Measurements from ENCODE around the gene OR2W3. TPM values are rescaled to one million over a fixed set of nuclear protein-coding genes. Genes with fewer than 3 reads are reported as not detected.
"Not testable (repeated sequence)": the region's sequence is repeated elsewhere in the genome, so short reads cannot be mapped to it uniquely, and the experiment has no call there.

The OR2W3 gene
- total RNA-seq, 1 experiment from 2014 or later: not detected

DNA sequence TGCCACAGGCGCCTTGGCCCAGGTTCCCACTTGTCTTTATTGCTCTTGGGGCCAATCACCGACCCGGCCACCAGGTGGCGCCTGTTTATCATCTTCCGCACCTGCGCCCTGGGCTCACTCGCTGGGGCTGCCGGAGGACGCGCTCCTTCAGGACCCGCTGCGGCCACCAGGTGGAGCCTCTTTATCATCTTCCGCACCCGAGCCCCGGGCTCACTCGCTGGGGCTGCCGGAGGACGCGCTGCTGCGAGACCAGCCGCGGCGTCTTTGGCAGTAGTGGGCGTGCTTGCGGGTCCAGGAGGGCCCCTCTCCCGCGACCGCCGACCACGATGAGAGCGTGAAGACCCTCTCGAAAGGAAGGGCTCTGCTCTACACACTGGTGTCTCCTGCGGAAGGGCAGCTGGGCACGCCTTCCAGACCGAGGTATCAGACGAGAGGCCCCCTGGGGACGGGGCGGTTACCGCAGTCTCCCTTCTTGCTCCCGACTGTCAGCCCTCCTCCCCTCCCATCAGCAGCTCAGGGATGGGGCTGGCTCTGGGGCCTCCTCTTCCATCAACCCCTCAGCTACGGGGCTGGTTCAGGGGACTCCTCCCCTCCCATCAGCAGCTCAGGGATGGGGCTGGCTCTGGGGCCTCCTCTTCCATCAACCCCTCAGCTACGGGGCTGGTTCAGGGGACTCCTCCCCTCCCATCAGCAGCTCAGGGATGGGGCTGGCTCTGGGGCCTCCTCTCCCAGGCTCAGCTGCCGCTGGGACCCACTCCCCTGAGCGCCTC lies 41.8 kb downstream of the OR2W3 start:
- POLR2A ChIA-PET: not testable (repeated sequence)

GRCh38 chr1:247942624-247943023 lies 47.2 kb downstream of the OR2W3 start:
- Histone ChIP-seq H3K79me2 (ENCODE audit: insufficient read depth, low read length) (no peaks in the 10 kb centered on the region), H3K4me3 (replicated peaks in 1 of 2; ENCODE audit: low read depth in 1 of 2, low read length in 2 of 2) (no peak overlapping the region), H3K4me2 (ENCODE audit: low read length) (no peak overlapping the region), H3K9ac (ENCODE audit: low read length) (no peak overlapping the region), H3K9me2 (ENCODE audit: insufficient read depth) (no peaks in the 10 kb centered on the region), H4K20me1 (ENCODE audit: insufficient read depth) (no peaks in the 10 kb centered on the region), H3K36me3 (ENCODE audit: control insufficient read depth in 1 of 2, insufficient read depth in 2 of 2, low read length in 2 of 2) (no peaks in the 10 kb centered on the region), H3K27ac (ENCODE audit: low read depth, low read length) (no peak overlapping the region), H3K4me1 (ENCODE audit: control insufficient read depth in 1 of 2, insufficient read depth in 2 of 2, low read length in 2 of 2) (no peaks in the 10 kb centered on the region), H3K9me3 (ENCODE audit: control insufficient read depth in 1 of 2, insufficient read depth in 1 of 2, low read depth in 1 of 2, low read length in 2 of 2) (no peaks in the 10 kb centered on the region; a peak in 2 of 4 replicates), H3K27me3 (ENCODE audit: insufficient read depth, low read length) (no peaks in the 10 kb centered on the region), H2AFZ (ENCODE audit: low read depth, low read length, poor library complexity, severe bottlenecking) (no peak overlapping the region)
- ChIA-PET RAD21 (ENCODE audit: low non-redundant PET in 1 of 2, low total read pairs in 2 of 2, uncharacterized antibody in 2 of 2, unreplicated experiment in 2 of 2) (no interaction called here), CTCF (no interaction called here), POLR2A (no interaction called here)
- no TSS peak for BruUV-seq (replicated peaks)
- DNase-seq (ENCODE audit: low read depth, low spot score) (no peak), ATAC-seq (no peak)
- TF ChIP-seq SRF (IDR thresholded peaks at IDR 0.05; ENCODE audit: low read depth): no peak
- no peak for TF ChIP-seq FOSL1 (IDR thresholded peaks at IDR 0.05; ENCODE audit: low read depth)
- no peak for TF ChIP-seq EZH2phosphoT487 (IDR thresholded peaks at IDR 0.05; ENCODE audit: borderline replicate concordance)
- TF ChIP-seq SP1 (IDR thresholded peaks at IDR 0.05; ENCODE audit: low read depth): no peak
- TF ChIP-seq POLR2AphosphoS5 (IDR thresholded peaks at IDR 0.05; ENCODE audit: low read depth, low read length): no peak
- TF ChIP-seq, protein P1, sequence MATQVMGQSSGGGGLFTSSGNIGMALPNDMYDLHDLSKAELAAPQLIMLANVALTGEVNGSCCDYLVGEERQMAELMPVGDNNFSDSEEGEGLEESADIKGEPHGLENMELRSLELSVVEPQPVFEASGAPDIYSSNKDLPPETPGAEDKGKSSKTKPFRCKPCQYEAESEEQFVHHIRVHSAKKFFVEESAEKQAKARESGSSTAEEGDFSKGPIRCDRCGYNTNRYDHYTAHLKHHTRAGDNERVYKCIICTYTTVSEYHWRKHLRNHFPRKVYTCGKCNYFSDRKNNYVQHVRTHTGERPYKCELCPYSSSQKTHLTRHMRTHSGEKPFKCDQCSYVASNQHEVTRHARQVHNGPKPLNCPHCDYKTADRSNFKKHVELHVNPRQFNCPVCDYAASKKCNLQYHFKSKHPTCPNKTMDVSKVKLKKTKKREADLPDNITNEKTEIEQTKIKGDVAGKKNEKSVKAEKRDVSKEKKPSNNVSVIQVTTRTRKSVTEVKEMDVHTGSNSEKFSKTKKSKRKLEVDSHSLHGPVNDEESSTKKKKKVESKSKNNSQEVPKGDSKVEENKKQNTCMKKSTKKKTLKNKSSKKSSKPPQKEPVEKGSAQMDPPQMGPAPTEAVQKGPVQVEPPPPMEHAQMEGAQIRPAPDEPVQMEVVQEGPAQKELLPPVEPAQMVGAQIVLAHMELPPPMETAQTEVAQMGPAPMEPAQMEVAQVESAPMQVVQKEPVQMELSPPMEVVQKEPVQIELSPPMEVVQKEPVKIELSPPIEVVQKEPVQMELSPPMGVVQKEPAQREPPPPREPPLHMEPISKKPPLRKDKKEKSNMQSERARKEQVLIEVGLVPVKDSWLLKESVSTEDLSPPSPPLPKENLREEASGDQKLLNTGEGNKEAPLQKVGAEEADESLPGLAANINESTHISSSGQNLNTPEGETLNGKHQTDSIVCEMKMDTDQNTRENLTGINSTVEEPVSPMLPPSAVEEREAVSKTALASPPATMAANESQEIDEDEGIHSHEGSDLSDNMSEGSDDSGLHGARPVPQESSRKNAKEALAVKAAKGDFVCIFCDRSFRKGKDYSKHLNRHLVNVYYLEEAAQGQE (IDR thresholded peaks at IDR 0.05; ENCODE audit: low read depth): no peak
- TF ChIP-seq, protein P2, sequence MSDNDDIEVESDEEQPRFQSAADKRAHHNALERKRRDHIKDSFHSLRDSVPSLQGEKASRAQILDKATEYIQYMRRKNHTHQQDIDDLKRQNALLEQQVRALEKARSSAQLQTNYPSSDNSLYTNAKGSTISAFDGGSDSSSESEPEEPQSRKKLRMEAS (IDR thresholded peaks at IDR 0.05): no peak
- TF ChIP-seq SIN3A (IDR thresholded peaks at IDR 0.05; ENCODE audit: low read depth): no peak
- TF ChIP-seq, protein P3, sequence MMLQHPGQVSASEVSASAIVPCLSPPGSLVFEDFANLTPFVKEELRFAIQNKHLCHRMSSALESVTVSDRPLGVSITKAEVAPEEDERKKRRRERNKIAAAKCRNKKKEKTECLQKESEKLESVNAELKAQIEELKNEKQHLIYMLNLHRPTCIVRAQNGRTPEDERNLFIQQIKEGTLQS (IDR thresholded peaks at IDR 0.05): no peak
- TF ChIP-seq CEBPB (IDR thresholded peaks at IDR 0.05; ENCODE audit: low read depth): no peak
- intact Hi-C loops (cut with micrococcal nuclease): no loop called here

More for the DNA sequence above, 41.8 kb downstream of the OR2W3 start:
- CTCF ChIA-PET; intact Hi-C loops (cut with micrococcal nuclease); BruUV-seq (replicated peaks); H4K20me1 ChIP-seq (ENCODE audit: insufficient read depth); H3K4me1 ChIP-seq (ENCODE audit: control insufficient read depth in 1 of 2, insufficient read depth in 2 of 2, low read length in 2 of 2); H2AFZ ChIP-seq (ENCODE audit: low read depth, low read length, poor library complexity, severe bottlenecking); H3K9me2 ChIP-seq (ENCODE audit: insufficient read depth); H3K36me3 ChIP-seq (ENCODE audit: control insufficient read depth in 1 of 2, insufficient read depth in 2 of 2, low read length in 2 of 2); H3K27me3 ChIP-seq (ENCODE audit: insufficient read depth, low read length); H3K9ac ChIP-seq (ENCODE audit: low read length); H3K4me2 ChIP-seq (ENCODE audit: low read length); H3K4me3 ChIP-seq (replicated peaks in 1 of 2; ENCODE audit: low read depth in 1 of 2, low read length in 2 of 2); H3K9me3 ChIP-seq (ENCODE audit: control insufficient read depth in 1 of 2, insufficient read depth in 1 of 2, low read depth in 1 of 2, low read length in 2 of 2); H3K79me2 ChIP-seq (ENCODE audit: insufficient read depth, low read length); RAD21 ChIA-PET (ENCODE audit: low non-redundant PET in 1 of 2, low total read pairs in 2 of 2, uncharacterized antibody in 2 of 2, unreplicated experiment in 2 of 2); H3K27ac ChIP-seq (ENCODE audit: low read depth, low read length): not testable (repeated sequence)
- peak; percentile 3 for DNase-seq (ENCODE audit: low read depth, low spot score)
- ATAC-seq: peak; percentile 81
- TF ChIP-seq, protein P4, sequence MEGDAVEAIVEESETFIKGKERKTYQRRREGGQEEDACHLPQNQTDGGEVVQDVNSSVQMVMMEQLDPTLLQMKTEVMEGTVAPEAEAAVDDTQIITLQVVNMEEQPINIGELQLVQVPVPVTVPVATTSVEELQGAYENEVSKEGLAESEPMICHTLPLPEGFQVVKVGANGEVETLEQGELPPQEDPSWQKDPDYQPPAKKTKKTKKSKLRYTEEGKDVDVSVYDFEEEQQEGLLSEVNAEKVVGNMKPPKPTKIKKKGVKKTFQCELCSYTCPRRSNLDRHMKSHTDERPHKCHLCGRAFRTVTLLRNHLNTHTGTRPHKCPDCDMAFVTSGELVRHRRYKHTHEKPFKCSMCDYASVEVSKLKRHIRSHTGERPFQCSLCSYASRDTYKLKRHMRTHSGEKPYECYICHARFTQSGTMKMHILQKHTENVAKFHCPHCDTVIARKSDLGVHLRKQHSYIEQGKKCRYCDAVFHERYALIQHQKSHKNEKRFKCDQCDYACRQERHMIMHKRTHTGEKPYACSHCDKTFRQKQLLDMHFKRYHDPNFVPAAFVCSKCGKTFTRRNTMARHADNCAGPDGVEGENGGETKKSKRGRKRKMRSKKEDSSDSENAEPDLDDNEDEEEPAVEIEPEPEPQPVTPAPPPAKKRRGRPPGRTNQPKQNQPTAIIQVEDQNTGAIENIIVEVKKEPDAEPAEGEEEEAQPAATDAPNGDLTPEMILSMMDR (IDR thresholded peaks at IDR 0.05 in 2 of 3, conservative IDR thresholded peaks at IDR 0.05 in 1 of 3; ENCODE audit: borderline replicate concordance in 1 of 3, insufficient read depth in 1 of 3, low read depth in 2 of 3, low read length in 2 of 3): peak; percentile 20 to 54 (median 45); a peak in 5 of 6 replicates

Measured in HCT116 (cell line).